Measurements from ENCODE around the gene PTCHD1. TPM values are rescaled to one million over a fixed set of nuclear protein-coding genes. Genes with fewer than 3 reads are reported as not detected.

The PTCHD1 gene
- total and polyA plus RNA-seq, 2 of the 4 experiments (the other 2 are of a cell fraction) = not detected

- Histone ChIP-seq H3K9ac (ENCODE audit: low read depth, low read length) (no peak overlapping the region), H3K4ac (ENCODE audit: low read depth, low read length) (no peak overlapping the region), H3K23ac (ENCODE audit: low read depth, low read length) (no peak overlapping the region), H3K4me1 (ENCODE audit: control insufficient read depth, insufficient read depth, low read length) (no peaks in the 10 kb centered on the region), H2AK9ac (replicated peaks; ENCODE audit: low read depth, low read length, poor library complexity) (no peak overlapping the region), H4K8ac (ENCODE audit: low read depth in 2 of 2, low read length in 2 of 2) (no peak overlapping the region), H3K4me3 (ENCODE audit: insufficient read depth, low read depth, low read length) (no peak overlapping the region), H3K27ac (ENCODE audit: insufficient read depth, low read length) (no peak overlapping the region), H3K79me1 (ENCODE audit: low read depth in 1 of 2, low read length in 2 of 2) (no peaks in the 10 kb centered on the region), H4K91ac (ENCODE audit: insufficient read depth, low read depth, low read length) (no peak overlapping the region), H3K18ac (ENCODE audit: low read depth, low read length) (no peak overlapping the region), H3K56ac (ENCODE audit: extremely low read depth, insufficient read depth, low read length) (no peak overlapping the region), H3K14ac (replicated peaks; ENCODE audit: low read depth, low read length) (no peak overlapping the region), H2AFZ (replicated peaks; ENCODE audit: low read length, poor library complexity) (no peak overlapping the region), H2BK20ac (ENCODE audit: low read depth, low read length) (no peak overlapping the region), H4K20me1 (ENCODE audit: insufficient read depth, low read length) (no peaks in the 10 kb centered on the region), H3K4me2 (ENCODE audit: low read depth, low read length) (no peak overlapping the region), H3K9me1 (ENCODE audit: insufficient read depth, low read length) (no peaks in the 10 kb centered on the region), H3K36me3 (ENCODE audit: control insufficient read depth, insufficient read depth, low read length) (no peaks in the 10 kb centered on the region), H4K5ac (ENCODE audit: low read depth, low read length) (no peak overlapping the region), H2AK5ac (ENCODE audit: low read depth, low read length) (no peak overlapping the region), H2BK120ac (ENCODE audit: low read depth, low read length) (no peak overlapping the region), H3K9me3 (ENCODE audit: control insufficient read depth, insufficient read depth, low read length) (no peaks in the 10 kb centered on the region), H2BK15ac (ENCODE audit: low read depth, low read length) (no peak overlapping the region), H2BK5ac (ENCODE audit: low read depth, low read length, poor library complexity, severe bottlenecking) (no peak overlapping the region), H3K27me3 (ENCODE audit: control insufficient read depth, insufficient read depth, low read length) (no peaks in the 10 kb centered on the region)
- intact Hi-C loops (cut with micrococcal nuclease) = no loop called here
- BruUV-seq (replicated peaks) = no TSS peak
- ChIA-PET CTCF (no interaction called here), POLR2A (ENCODE audit: unreplicated experiment) (no interaction called here)
- in situ Hi-C loops (cut with MboI; ENCODE audit: low sequenced_read_pairs) = no loop called here
- dilution Hi-C loops (cut with HindIII; ENCODE audit: low sequenced_read_pairs, unreplicated experiment) = no loop called here
- TF ChIP-seq MXI1 (IDR thresholded peaks at IDR 0.05; ENCODE audit: borderline replicate concordance, low read depth, low read length) = no peak
- no peak for TF ChIP-seq CTCF (conservative IDR thresholded peaks at IDR 0.05; ENCODE audit: low read depth, low read length)
- TF ChIP-seq POLR2A (IDR thresholded peaks at IDR 0.05; ENCODE audit: low read depth, low read length) = no peak
- no peak for TF ChIP-seq USF2 (IDR thresholded peaks at IDR 0.05; ENCODE audit: low read depth, low read length)
- no peak for TF ChIP-seq MAZ (IDR thresholded peaks at IDR 0.05; ENCODE audit: borderline replicate concordance, low read depth, low read length)
- TF ChIP-seq RAD21 (IDR thresholded peaks at IDR 0.05; ENCODE audit: low read length) = no peak
- no peak for TF ChIP-seq RFX5 (IDR thresholded peaks at IDR 0.05; ENCODE audit: low read depth, low read length)
- no peak for ATAC-seq (ENCODE audit: low read depth)
- DNase-seq = no peak
- WGBS, 2 experiments (ENCODE audit: extremely low coverage in 2 of 2, insufficient read length in 1 of 2) = no CpG with 5 or more reads among the region's 1 CpG
Measured at GRCh38 chrX:23365541-23365940, 30.9 kb downstream of the PTCHD1 start.
